CMK (cell line): ENCODE measurements around the gene HBA1.
"Not testable (repeated sequence)": the region's sequence is repeated elsewhere in the genome, so short reads cannot be mapped to it uniquely, and the experiment has no call there.

Source experiments
- DNase-seq: peaks from one replicate; pipeline ENCODE4 v3.0.0-alpha.2; 2010; ENCODE audit warnings: low read depth

The HBA1 gene

DNA sequence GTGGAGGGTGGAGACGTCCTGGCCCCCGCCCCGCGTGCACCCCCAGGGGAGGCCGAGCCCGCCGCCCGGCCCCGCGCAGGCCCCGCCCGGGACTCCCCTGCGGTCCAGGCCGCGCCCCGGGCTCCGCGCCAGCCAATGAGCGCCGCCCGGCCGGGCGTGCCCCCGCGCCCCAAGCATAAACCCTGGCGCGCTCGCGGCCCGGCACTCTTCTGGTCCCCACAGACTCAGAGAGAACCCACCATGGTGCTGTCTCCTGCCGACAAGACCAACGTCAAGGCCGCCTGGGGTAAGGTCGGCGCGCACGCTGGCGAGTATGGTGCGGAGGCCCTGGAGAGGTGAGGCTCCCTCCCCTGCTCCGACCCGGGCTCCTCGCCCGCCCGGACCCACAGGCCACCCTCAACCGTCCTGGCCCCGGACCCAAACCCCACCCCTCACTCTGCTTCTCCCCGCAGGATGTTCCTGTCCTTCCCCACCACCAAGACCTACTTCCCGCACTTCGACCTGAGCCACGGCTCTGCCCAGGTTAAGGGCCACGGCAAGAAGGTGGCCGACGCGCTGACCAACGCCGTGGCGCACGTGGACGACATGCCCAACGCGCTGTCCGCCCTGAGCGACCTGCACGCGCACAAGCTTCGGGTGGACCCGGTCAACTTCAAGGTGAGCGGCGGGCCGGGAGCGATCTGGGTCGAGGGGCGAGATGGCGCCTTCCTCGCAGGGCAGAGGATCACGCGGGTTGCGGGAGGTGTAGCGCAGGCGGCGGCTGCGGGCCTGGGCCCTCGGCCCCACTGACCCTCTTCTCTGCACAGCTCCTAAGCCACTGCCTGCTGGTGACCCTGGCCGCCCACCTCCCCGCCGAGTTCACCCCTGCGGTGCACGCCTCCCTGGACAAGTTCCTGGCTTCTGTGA lies at the start of gene HBA1:
TSS of gene HBA1 (plus strand) at position 204 of the 906 bp plus-strand sequence. CDS start at position 241, 37 bp downstream.
- DNase-seq, result not testable (repeated sequence)

DNA sequence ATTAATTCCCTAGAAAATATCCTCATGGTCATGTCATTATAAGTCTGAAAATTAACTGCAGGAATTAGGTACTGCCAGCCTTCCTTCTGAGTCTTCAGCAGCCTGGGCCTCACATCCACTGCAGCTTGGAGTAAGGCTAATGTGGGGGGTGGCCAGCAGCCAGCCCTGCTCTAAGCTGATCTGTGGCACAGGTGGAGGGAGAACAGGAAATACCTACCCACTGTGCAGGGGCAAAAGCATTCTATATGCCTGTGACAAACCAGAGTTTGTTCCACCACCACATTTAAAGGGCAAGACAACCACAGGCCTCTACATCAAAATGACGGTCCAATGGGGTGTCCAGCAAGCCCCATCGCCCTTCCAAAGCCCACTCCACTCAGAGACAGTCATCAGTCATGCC lies 47.4 kb upstream of the HBA1 start:
- no peak for DNase-seq

DNA sequence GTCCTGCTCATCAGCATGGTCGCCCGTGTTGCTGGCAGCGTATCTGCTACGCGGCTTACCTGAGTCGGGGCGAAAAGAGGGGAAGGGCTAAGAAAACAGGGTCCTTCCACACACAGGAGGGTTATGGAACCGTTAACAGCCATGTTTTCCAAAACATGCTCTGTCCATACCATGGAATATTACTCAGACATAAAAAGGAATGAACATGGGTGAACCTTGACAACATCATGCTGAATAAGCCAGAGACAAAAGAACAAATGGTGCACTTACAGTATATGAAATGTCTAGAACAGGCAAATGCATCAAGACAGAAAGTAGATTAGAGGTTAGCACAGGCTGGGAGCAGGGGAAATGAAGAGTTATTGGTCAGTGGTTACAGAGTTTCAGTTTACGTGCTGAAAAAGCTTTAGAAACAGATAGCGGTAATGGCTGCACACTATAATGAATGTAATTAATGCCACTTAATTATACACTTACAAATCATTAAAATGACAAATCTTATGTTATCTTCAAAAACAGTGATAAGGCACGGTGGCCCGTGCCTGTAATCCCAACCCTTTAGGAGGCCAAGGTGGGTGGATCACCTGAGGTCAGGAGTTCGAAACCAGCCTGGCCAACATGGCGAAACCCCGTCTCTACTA lies 45.8 kb upstream of the HBA1 start:
- DNase-seq, result no peak

DNA sequence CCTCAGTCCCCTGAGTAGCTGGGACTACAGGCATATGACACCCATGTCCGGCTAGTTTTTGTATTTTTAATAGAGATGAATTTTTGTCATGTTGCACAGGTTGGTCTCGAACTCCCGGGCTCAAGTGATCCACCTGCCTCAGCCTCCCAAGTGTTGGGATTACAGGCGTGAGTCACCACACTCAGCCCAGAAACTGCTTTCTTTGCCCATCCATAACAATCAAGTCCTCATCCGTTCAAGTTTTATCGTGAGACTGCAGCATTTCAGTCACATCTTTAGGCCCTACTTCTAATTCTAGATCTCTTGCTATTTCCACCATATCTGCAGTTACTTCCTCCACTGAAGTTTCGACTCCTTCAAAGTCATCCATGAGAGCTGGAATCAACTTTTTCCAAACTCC lies 44.4 kb upstream of the HBA1 start:
- DNase-seq, result no peak

DNA sequence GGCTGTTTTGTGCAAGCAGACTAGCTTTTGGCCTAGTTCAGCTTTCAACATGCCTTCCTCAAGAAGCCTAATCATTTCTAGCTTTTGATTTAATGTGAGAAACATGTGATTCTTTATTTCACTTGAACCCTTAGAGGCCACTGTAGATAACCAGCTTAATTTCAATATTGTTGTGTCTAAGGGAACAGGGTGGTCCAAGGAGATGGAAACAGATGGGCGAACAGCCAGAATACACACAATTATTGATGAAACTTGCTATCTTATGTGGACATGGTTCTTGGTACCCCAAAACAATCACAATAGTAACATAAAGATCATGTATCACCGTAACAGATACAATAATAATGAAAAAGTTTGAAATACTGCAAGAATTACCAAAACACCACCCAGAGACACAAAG lies 42.8 kb upstream of the HBA1 start:
- no peak for DNase-seq

DNA sequence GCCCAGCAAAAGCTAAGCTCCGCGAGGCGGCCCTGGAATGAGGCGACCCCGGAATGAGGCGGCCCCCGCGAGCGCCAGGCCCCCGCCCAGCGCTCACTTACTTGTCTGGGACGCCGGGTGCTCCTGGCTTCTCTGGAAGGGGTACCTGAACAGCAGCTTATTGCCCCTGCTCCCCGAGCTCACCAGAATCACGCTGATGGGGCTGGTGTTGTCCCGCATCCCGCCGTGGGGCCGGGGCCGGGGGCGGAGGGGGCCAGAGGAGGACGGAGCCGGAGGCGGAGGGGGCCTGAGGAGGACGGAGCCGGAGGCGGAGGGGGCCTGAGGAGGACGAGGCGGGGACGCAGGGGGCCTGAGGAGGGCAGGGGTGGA lies 38.4 kb upstream of the HBA1 start:
- DNase-seq, result no peak

DNA sequence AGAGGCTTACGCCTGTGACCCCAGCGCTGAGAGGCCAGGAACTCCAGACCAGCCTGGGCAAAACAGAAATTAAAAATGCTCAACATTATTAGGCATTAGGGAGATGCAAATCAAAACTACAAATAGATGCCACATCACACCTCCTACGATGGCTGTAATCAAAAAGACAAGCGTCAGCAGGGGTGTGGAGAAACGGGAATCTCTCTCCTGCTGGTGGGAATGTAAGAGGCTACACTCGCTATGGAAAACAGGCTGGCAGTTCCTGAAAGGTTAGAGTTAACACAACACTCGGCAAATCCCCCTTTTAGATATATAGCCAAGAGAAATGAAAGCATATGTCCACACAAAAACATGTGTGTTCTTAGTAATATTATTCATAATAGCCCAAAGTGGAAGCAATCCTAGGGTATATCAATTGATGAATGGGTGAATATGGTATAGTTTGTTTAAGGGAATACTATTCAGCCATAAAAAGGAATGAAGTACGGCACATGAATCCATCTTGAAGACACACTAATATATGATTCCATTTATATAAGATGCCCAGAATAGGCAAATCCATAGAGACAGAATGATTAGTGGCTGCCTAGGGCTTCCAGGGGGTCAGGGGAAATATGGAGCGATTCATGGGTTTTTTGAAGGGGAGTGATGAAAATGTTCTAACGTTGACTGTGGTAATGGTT lies 36.2 kb upstream of the HBA1 start:
- DNase-seq, result no peak

DNA sequence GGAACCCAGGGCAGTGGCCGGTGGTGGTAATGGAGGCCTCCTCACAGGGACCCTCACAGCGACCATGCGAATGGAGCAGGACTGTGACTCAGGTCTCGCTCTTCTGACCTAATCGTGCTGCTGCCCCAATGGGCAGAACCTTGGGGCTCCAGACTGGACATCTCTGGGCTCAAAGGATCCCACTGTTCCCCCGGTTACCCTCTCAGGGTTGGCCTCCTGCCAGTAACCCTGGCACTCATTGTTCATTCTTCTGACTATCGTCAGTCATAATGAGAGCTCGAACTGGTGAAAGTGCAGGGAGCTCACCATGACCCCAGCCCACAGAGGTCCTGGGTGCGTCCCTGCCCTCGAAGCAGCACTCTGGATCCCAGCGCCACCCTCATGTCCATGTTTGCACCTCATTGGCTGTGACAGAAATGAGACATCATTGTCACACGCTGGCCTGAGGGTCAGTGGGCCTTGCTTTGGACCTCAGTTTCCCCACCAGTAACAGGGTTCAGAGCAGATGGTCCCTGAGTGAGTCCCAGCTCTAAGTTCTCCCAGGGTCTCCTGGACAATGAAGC lies 34.0 kb upstream of the HBA1 start:
- DNase-seq, result no peak

GRCh38 chr16:143047-143446 lies 33.4 kb upstream of the HBA1 start:
- DNase-seq, result no peak

DNA sequence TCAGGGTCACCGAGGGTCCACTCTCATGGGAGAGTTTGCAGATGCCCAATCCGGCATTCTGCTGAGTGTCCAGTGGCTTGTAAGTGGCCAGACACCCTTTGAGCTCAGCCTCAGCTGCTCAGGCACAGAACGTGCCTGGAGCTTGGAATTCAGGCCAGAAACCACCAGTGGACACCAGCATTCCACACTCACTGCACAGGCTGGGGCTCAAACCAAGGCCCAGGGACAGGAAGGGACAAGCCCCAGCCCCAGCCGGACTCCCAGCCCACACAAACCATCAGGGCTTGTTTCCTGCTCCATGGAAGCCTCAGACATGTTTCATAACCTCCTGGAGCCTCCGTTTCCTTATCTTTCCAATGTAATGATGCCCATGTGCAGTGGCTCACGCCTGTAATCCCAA lies 33.0 kb upstream of the HBA1 start:
- no peak for DNase-seq

- DNase-seq, result no peak
Observed at GRCh38 chr16:144797-145252, 31.7 kb upstream of the HBA1 start.

DNA sequence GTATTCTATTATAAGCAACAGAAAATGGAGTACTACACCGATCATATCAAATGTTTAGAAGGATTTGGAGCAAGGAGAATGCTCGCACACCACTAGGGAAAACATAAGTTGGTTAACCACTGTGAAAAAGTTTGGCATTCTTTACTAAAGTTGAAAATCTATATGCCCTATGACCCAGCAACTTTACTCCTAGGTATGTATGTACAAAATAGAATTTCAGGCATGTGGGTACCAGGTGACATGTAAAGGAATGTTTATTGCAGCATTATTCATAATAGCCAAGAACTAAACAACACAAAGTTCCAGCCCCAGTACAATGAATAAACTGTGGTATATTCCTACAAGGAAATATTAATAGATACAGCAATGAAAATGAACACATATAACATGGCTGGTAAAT lies 29.8 kb upstream of the HBA1 start:
- no peak for DNase-seq

- no peak for DNase-seq
Observed at GRCh38 chr16:149024-149660, 27.3 kb upstream of the HBA1 start.

GRCh38 chr16:152141-153128 lies 24.0 kb upstream of the HBA1 start, which contains the start of gene HBZ:
Gene HBZ (plus strand): TSS chr16:152644. CDS start chr16:152910, 266 bp downstream.
- DNase-seq, result no peak

GRCh38 chr16:153129-153521 lies 23.4 kb upstream of the HBA1 start:
- not testable (repeated sequence) for DNase-seq

- DNase-seq, result not testable (repeated sequence)
Observed at GRCh38 chr16:153550-154216, 22.8 kb upstream of the HBA1 start.

GRCh38 chr16:154217-155030 lies 22.1 kb upstream of the HBA1 start:
- DNase-seq, result no peak

DNA sequence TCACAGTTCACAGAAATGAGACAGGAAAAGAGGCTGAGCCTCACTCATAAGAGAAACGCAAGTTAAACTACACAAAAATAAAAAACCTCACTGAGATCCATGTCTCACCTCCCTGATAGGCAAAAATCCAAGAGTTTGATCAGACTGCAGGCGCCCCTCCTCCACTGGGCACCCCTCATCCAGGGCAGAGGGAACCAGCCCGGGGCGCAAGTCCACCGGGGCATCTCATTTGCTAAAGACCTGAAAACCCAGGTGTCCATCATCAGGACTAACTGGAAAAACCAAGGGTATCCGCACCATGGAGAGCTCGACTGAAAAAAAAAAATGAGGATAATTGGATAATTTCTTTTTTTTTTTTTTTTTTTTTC lies 21.5 kb upstream of the HBA1 start:
- DNase-seq, result no peak

DNA sequence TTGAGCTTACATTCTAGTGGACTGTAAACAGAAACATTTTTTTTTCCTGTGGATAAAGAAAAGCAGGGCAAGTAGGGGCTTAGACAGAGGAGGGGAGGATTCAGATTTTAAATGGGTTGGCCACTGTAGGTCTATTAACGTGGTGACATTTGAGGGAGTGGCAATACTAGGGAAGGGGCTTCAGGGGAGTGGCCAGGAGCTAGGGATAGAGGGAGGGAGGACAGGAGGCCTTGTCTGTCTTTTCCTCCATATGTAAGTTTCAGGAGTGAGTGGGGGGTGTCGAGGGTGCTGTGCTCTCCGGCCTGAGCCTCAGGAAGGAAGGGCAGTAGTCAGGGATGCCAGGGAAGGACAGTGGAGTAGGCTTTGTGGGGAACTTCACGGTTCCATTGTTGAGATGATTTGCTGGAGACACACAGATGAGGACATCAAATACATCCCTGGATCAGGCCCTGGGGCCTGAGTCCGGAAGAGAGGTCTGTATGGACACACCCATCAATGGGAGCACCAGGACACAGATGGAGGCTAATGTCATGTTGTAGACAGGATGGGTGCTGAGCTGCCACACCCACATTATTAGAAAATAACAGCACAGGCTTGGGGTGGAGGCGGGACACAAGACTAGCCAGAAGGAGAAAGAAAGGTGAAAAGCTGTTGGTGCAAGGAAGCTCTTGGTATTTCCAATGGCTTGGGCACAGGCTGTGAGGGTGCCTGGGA lies 17.2 kb upstream of the HBA1 start:
- no peak for DNase-seq
